HG03066 (cell line): ENCODE measurements around the gene PTPRA.
"Not testable (repeated sequence)": the region's sequence is repeated elsewhere in the genome, so short reads cannot be mapped to it uniquely, and the experiment has no call there.

Experiments
- ATAC-seq: cut with Tn5 transposase; IDR thresholded peaks from one replicate; pipeline ENCODE4 v1.9.1; 2021; ENCODE audit warnings: low read depth; ENCODE audit not compliant: unreplicated experiment

Gene PTPRA

GRCh38 chr20:3031524-3032147 lies 158.4 kb downstream of the PTPRA start:
- ATAC-seq = no peak

GRCh38 chr20:3032624-3033023 lies 159.3 kb downstream of the PTPRA start:
- no peak for ATAC-seq

GRCh38 chr20:3037654-3038053 lies 164.4 kb downstream of the PTPRA start:
- no peak for ATAC-seq

GRCh38 chr20:3038454-3038853 lies 165.2 kb downstream of the PTPRA start:
- ATAC-seq = no peak

- no peak for ATAC-seq
Observed at GRCh38 chr20:3039426-3039825, 166.1 kb downstream of the PTPRA start.

- no peak for ATAC-seq
Observed at GRCh38 chr20:3040086-3040485, 166.8 kb downstream of the PTPRA start.

- ATAC-seq = no peak
Observed at GRCh38 chr20:3041854-3042409, 168.7 kb downstream of the PTPRA start.

- no peak for ATAC-seq
Observed at GRCh38 chr20:3042625-3043024, 169.3 kb downstream of the PTPRA start.

GRCh38 chr20:3043322-3043721 lies 170.0 kb downstream of the PTPRA start, which contains the start of gene GNRH2:
Gene GNRH2 (plus strand): TSS chr20:3043622. CDS start chr20:3044415, 793 bp downstream.
- ATAC-seq = no peak

GRCh38 chr20:3044336-3044965 lies 171.2 kb downstream of the PTPRA start:
- ATAC-seq = no peak

GRCh38 chr20:3045042-3045815 lies 171.9 kb downstream of the PTPRA start:
- peak; percentile 46 for ATAC-seq

- peak; percentile 91 for ATAC-seq
Observed at GRCh38 chr20:3045816-3046676, 172.8 kb downstream of the PTPRA start, which contains the start of gene MRPS26. Gene MRPS26 (plus strand): TSS chr20:3046052. CDS start chr20:3046069, 17 bp downstream.

- ATAC-seq = no peak
Observed at GRCh38 chr20:3046677-3047462, 173.6 kb downstream of the PTPRA start.

- no peak for ATAC-seq
Observed at GRCh38 chr20:3047486-3048419, 174.5 kb downstream of the PTPRA start.

- no peak for ATAC-seq
Observed at GRCh38 chr20:3051385-3052019, 178.2 kb downstream of the PTPRA start.

GRCh38 chr20:3059489-3059888 lies 186.2 kb downstream of the PTPRA start:
- ATAC-seq = no peak

- not testable (repeated sequence) for ATAC-seq
Observed at GRCh38 chr20:3064119-3064518, 190.8 kb downstream of the PTPRA start.
